ENCODE measurements around the gene A4GNT.

- no peak for TF ChIP-seq CHD7 (IDR thresholded peaks at IDR 0.05; ENCODE audit: insufficient replicate concordance, low read length)
- no peak for TF ChIP-seq GABPA (IDR thresholded peaks at IDR 0.05; ENCODE audit: borderline replicate concordance, insufficient read depth, low read length)
- TF ChIP-seq POLR2A (IDR thresholded peaks at IDR 0.05; ENCODE audit: control extremely low read depth in 1 of 2, low read depth in 2 of 2, low read length in 2 of 2) = no peak
- TF ChIP-seq RAD21 (IDR thresholded peaks at IDR 0.05 in 1 of 2, conservative IDR thresholded peaks at IDR 0.05 in 1 of 2; ENCODE audit: low read depth in 2 of 2, low read length in 2 of 2) = no peak
- no peak for TF ChIP-seq SUZ12 (IDR thresholded peaks at IDR 0.05; ENCODE audit: low read length)
- TF ChIP-seq MAX (IDR thresholded peaks at IDR 0.05) = no peak
Measured at GRCh38 chr3:138105598-138105997, 26.6 kb downstream of the A4GNT start.

All from H1 (cell line).